ENCODE measurements around the gene HS2ST1. TPM values are rescaled to one million over a fixed set of nuclear protein-coding genes. Genes with fewer than 3 reads are reported as not detected.

Gene HS2ST1
- total RNA-seq, 1 experiment from 2014 or later, result 30.1 TPM

GRCh38 chr1:87150143-87150542, 235.7 kb downstream of the HS2ST1 start:
- Histone ChIP-seq H3K9me3 (ENCODE audit: control insufficient read depth in 1 of 2, insufficient read depth in 1 of 2, low read depth in 1 of 2, low read length in 2 of 2) (no peaks in the 10 kb centered on the region), H4K20me1 (ENCODE audit: insufficient read depth) (no peaks in the 10 kb centered on the region), H2AFZ (ENCODE audit: low read depth, low read length, poor library complexity, severe bottlenecking) (no peak overlapping the region), H3K36me3 (ENCODE audit: control insufficient read depth in 1 of 2, insufficient read depth in 2 of 2, low read length in 2 of 2) (no peaks in the 10 kb centered on the region), H3K4me3 (replicated peaks in 1 of 2; ENCODE audit: low read depth in 1 of 2, low read length in 2 of 2) (no peak overlapping the region), H3K4me2 (ENCODE audit: low read length) (no peak overlapping the region), H3K27ac (ENCODE audit: low read depth, low read length) (no peak overlapping the region), H3K4me1 (ENCODE audit: control insufficient read depth in 1 of 2, insufficient read depth in 2 of 2, low read length in 2 of 2) (no peaks in the 10 kb centered on the region), H3K27me3 (ENCODE audit: insufficient read depth, low read length) (0 out of 2 replicates have a peak, but pooled peaks cover 3% of the 10 kb centered on the region), H3K9ac (ENCODE audit: low read length) (no peak overlapping the region), H3K79me2 (ENCODE audit: insufficient read depth, low read length) (no peaks in the 10 kb centered on the region), H3K9me2 (ENCODE audit: insufficient read depth) (no peaks in the 10 kb centered on the region)
- RAD21 ChIA-PET (ENCODE audit: low non-redundant PET in 1 of 2, low total read pairs in 2 of 2, uncharacterized antibody in 2 of 2, unreplicated experiment in 2 of 2), result no interaction called here
- TF ChIP-seq ZNF274 (IDR thresholded peaks at IDR 0.05; ENCODE audit: low read depth, low read length), result no peak
- intact Hi-C loops (cut with micrococcal nuclease), result no loop called here
- CTCF ChIA-PET, result no interaction called here
- POLR2A ChIA-PET, result no interaction called here
- BruUV-seq (replicated peaks), result no TSS peak
- DNase-seq (ENCODE audit: low read depth, low spot score) (no peak), ATAC-seq (no peak)

GRCh38 chr1:87151500-87152421, 237.3 kb downstream of the HS2ST1 start:
- H3K4me2 ChIP-seq (ENCODE audit: low read length), result no peak overlapping the region
- intact Hi-C loops (cut with micrococcal nuclease), result no loop called here
- H3K79me2 ChIP-seq (ENCODE audit: insufficient read depth, low read length), result no peaks in the 10 kb centered on the region
- no peaks in the 10 kb centered on the region for H3K4me1 ChIP-seq (ENCODE audit: control insufficient read depth in 1 of 2, insufficient read depth in 2 of 2, low read length in 2 of 2)
- CTCF ChIA-PET, result no interaction called here
- H3K9me2 ChIP-seq (ENCODE audit: insufficient read depth), result no peaks in the 10 kb centered on the region
- ATAC-seq (no peak), DNase-seq (ENCODE audit: low read depth, low spot score) (no peak)
- H3K27ac ChIP-seq (ENCODE audit: low read depth, low read length), result no peak overlapping the region
- TF ChIP-seq EZH2 (IDR thresholded peaks at IDR 0.05) (no peak), ZNF274 (IDR thresholded peaks at IDR 0.05; ENCODE audit: low read depth, low read length) (no peak), SP1 (IDR thresholded peaks at IDR 0.05; ENCODE audit: low read depth) (no peak), RAD21 (IDR thresholded peaks at IDR 0.05; ENCODE audit: low read depth) (no peak), FOSL1 (IDR thresholded peaks at IDR 0.05; ENCODE audit: low read depth) (no peak), YY1 (IDR thresholded peaks at IDR 0.05; ENCODE audit: extremely low read depth, insufficient replicate concordance, low read depth, low read length) (no peak), TCF7L2 (IDR thresholded peaks at IDR 0.05; ENCODE audit: borderline replicate concordance, extremely low read depth, insufficient read depth, insufficient read length) (no peak), POLR2AphosphoS5 (IDR thresholded peaks at IDR 0.05; ENCODE audit: low read depth, low read length) (no peak), MAX (IDR thresholded peaks at IDR 0.05) (no peak), REST (IDR thresholded peaks at IDR 0.05; ENCODE audit: low read depth) (no peak), POLR2A (IDR thresholded peaks at IDR 0.05; ENCODE audit: borderline replicate concordance, extremely low read depth, insufficient read depth, insufficient read length) (no peak), ZFX (IDR thresholded peaks at IDR 0.05) (no peak), EGR1 (IDR thresholded peaks at IDR 0.05; ENCODE audit: low read depth) (no peak)
- H2AFZ ChIP-seq (ENCODE audit: low read depth, low read length, poor library complexity, severe bottlenecking), result no peak overlapping the region
- BruUV-seq (replicated peaks), result no TSS peak
- H3K4me3 ChIP-seq (replicated peaks in 1 of 2; ENCODE audit: low read depth in 1 of 2, low read length in 2 of 2), result no peak overlapping the region
- H3K9ac ChIP-seq (ENCODE audit: low read length), result no peak overlapping the region
- RAD21 ChIA-PET (ENCODE audit: low non-redundant PET in 1 of 2, low total read pairs in 2 of 2, uncharacterized antibody in 2 of 2, unreplicated experiment in 2 of 2), result no interaction called here
- POLR2A ChIA-PET, result no interaction called here
- H3K9me3 ChIP-seq (ENCODE audit: control insufficient read depth in 1 of 2, insufficient read depth in 1 of 2, low read depth in 1 of 2, low read length in 2 of 2), result no peaks in the 10 kb centered on the region
- H3K36me3 ChIP-seq (ENCODE audit: control insufficient read depth in 1 of 2, insufficient read depth in 2 of 2, low read length in 2 of 2), result no peaks in the 10 kb centered on the region
- H4K20me1 ChIP-seq (ENCODE audit: insufficient read depth), result no peaks in the 10 kb centered on the region
- H3K27me3 ChIP-seq (ENCODE audit: insufficient read depth, low read length), result 0 out of 2 replicates have a peak, but pooled peaks cover 3% of the 10 kb centered on the region

All from HCT116 (cell line).